ENCODE measurements around the gene CCDC8. TPM values are rescaled to one million over a fixed set of nuclear protein-coding genes. Genes with fewer than 3 reads are reported as not detected.

The CCDC8 gene
- total RNA-seq, 2 experiments from 2014 or later = not detected

GRCh38 chr19:46392837-46393236 is 20.5 kb downstream of the CCDC8 start:
- H3K4me1 Mint-ChIP-seq (ENCODE audit: low read depth) = peaks cover 8% of the 10 kb centered on the region
- no peak for DNase-seq
- CTCF ChIA-PET = interaction anchor here (1.1 kb wide), 1 partner anchor 94 kb away, joined by 3 read pairs; no protein-coding TSS in a partner anchor
- POLR2A ChIA-PET = interaction anchor here (1.2 kb wide), 1 partner anchor 122 kb away, joined by 3 read pairs; no protein-coding TSS in a partner anchor
- no peaks in the 10 kb centered on the region for H3K9me3 Mint-ChIP-seq
- no peak overlapping the region for H3K4me3 Mint-ChIP-seq
- intact Hi-C loops (cut with micrococcal nuclease) = no loop called here
- H3K27me3 Mint-ChIP-seq = peaks cover 4% of the 10 kb centered on the region
- TF ChIP-seq CTCF (IDR thresholded peaks at IDR 0.05) = no peak
- H3K36me3 Mint-ChIP-seq (ENCODE audit: low read depth) = peaks cover 27% of the 10 kb centered on the region
- no peak for ATAC-seq
- no peak overlapping the region for H3K27ac Mint-ChIP-seq

- CTCF ChIA-PET = interaction anchor here (1.1 kb wide), 1 partner anchor 95 kb away, joined by 3 read pairs; no protein-coding TSS in a partner anchor
- Mint-ChIP-seq H3K36me3 (ENCODE audit: low read depth) (peaks cover 32% of the 10 kb centered on the region), H3K27me3 (no peaks in the 10 kb centered on the region), H3K9me3 (no peaks in the 10 kb centered on the region), H3K4me3 (no peak overlapping the region), H3K4me1 (ENCODE audit: low read depth) (peaks cover 8% of the 10 kb centered on the region), H3K27ac (peak overlapping the region; percentile 43)
- ATAC-seq = no peak
- intact Hi-C loops (cut with micrococcal nuclease) = no loop called here
- POLR2A ChIA-PET = interaction anchor here (1.2 kb wide), 1 partner anchor 122 kb away, joined by 3 read pairs; no protein-coding TSS in a partner anchor
- no peak for DNase-seq
- no peak for TF ChIP-seq CTCF (IDR thresholded peaks at IDR 0.05)
These were observed 21.0 kb downstream of the CCDC8 start for GRCh38 chr19:46392252-46392801.

GRCh38 chr19:46391296-46392251 is 21.8 kb downstream of the CCDC8 start:
- ATAC-seq = no peak
- Mint-ChIP-seq H3K27me3 (no peaks in the 10 kb centered on the region), H3K27ac (no peak overlapping the region), H3K36me3 (ENCODE audit: low read depth) (peaks cover 38% of the 10 kb centered on the region), H3K9me3 (no peaks in the 10 kb centered on the region), H3K4me3 (no peak overlapping the region), H3K4me1 (ENCODE audit: low read depth) (peaks cover 8% of the 10 kb centered on the region)
- DNase-seq = no peak
- no peak for TF ChIP-seq CTCF (IDR thresholded peaks at IDR 0.05)
- CTCF ChIA-PET = interaction anchor here (1.1 kb wide), 2 partner anchors 8 to 96 kb away, joined by 3 read pairs; no protein-coding TSS in a partner anchor
- intact Hi-C loops (cut with micrococcal nuclease) = no loop called here
- POLR2A ChIA-PET = interaction anchor here (1.2 to 1.3 kb wide), 2 partner anchors 21 to 121 kb away, joined by 3 to 4 read pairs; no protein-coding TSS in a partner anchor

- peaks cover 42% of the 10 kb centered on the region for H3K36me3 Mint-ChIP-seq (ENCODE audit: low read depth)
- peaks cover 8% of the 10 kb centered on the region for H3K4me1 Mint-ChIP-seq (ENCODE audit: low read depth)
- H3K27me3 Mint-ChIP-seq = no peaks in the 10 kb centered on the region
- DNase-seq (no peak), ATAC-seq (no peak)
- no peak overlapping the region for H3K4me3 Mint-ChIP-seq
- no peaks in the 10 kb centered on the region for H3K9me3 Mint-ChIP-seq
- no peak overlapping the region for H3K27ac Mint-ChIP-seq
- POLR2A ChIA-PET = interaction anchor here (1.3 kb wide), 1 partner anchor 20 kb away, joined by 4 read pairs; no protein-coding TSS in a partner anchor
- intact Hi-C loops (cut with micrococcal nuclease) = no loop called here
- no peak for TF ChIP-seq CTCF (IDR thresholded peaks at IDR 0.05)
- CTCF ChIA-PET = interaction anchor here (1.1 kb wide), 1 partner anchor 9 kb away, joined by 3 read pairs; no protein-coding TSS in a partner anchor
These were observed 22.5 kb downstream of the CCDC8 start for GRCh38 chr19:46390866-46391265.

Measured in activated CD8-positive, alpha-beta T cell treated with anti-CD3 and anti-CD28 coated beads for 36 hours (primary cell).